Caki2 (cell line): ENCODE measurements around the gene BMP7. TPM values are rescaled to one million over a fixed set of nuclear protein-coding genes. Genes with fewer than 3 reads are reported as not detected.
"Not testable (repeated sequence)": the region's sequence is repeated elsewhere in the genome, so short reads cannot be mapped to it uniquely, and the experiment has no call there.

ENCODE experiments used
- DNase-seq: peaks from one replicate; pipeline ENCODE4 v3.0.0-alpha.2; 2015; ENCODE audit warnings: low read depth
- in situ Hi-C: cut with HindIII; loops from 2 replicates; pipeline ENCODE4 v1.10.0; 2016; ENCODE audit warnings: low sequenced_read_pairs, low pct_unique_long_range_greater_than_20kb, mixed read lengths
- total RNA-seq: library from RNA; depleted of rRNA; stranded (reverse); fragments of >200 nt; shearing (Covaris generic); gene quantifications from 2 replicates; pipeline ENCODE4 v1.2.3, GENCODE V29; 2014; ENCODE audit warnings: low replicate concordance

Gene BMP7
- total RNA-seq, 1 experiment from 2014 or later: 0.24 TPM

- in situ Hi-C loops: no loop called here
- DNase-seq: no peak
Observed at GRCh38 chr20:57241363-57241991, 25.0 kb downstream of the BMP7 start.

DNA sequence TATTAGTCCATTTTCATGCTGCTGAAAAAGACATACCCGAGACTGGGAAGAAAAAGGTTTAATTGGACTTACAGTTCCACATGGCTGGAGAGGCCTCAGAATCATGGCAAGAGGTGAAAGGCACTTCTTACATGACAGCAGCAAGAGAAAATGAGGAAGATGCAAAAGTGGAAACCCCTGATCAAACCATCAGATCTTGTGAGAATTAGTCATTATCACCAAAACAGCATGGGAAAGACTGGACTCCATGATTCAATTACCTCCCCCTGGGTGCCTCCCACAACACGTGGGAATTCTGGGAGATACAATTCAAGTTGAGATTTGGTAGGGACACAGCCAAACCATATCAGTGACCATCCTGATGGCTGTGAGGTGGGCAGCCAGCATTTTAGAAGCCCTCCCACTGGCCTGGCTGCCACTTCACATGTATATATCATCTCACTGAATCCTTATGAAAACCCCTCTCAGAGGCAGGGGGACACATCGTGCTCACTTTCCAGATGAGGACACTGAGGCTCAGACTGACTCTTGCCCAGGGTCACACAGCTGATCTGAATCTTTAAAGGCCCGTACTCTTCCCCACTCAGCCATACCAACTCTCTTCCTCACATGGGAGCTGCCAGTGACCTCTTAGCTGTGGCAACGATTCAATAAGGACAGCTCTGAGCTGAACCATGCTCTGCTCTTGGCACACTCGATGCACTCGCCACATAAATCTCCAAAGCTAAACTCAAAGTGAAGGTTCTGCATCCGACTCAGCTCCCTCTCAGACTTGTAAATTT lies 25.7 kb downstream of the BMP7 start:
- in situ Hi-C loops: no loop called here
- no peak for DNase-seq

- in situ Hi-C loops, DNase-seq: not testable (repeated sequence)
Observed at GRCh38 chr20:57239725-57240124, 26.7 kb downstream of the BMP7 start.

GRCh38 chr20:57239324-57239723 lies 27.1 kb downstream of the BMP7 start:
- DNase-seq, in situ Hi-C loops: not testable (repeated sequence)

- DNase-seq: no peak
- in situ Hi-C loops: no loop called here
Observed at GRCh38 chr20:57238089-57238488, 28.4 kb downstream of the BMP7 start.

GRCh38 chr20:57237585-57237953 lies 28.9 kb downstream of the BMP7 start:
- no peak for DNase-seq
- in situ Hi-C loops: no loop called here

- in situ Hi-C loops: no loop called here
- DNase-seq: no peak
Observed at GRCh38 chr20:57236813-57237584, 29.4 kb downstream of the BMP7 start.

- in situ Hi-C loops: no loop called here
- DNase-seq: no peak
Observed at GRCh38 chr20:57234556-57235251, 31.7 kb downstream of the BMP7 start.

DNA sequence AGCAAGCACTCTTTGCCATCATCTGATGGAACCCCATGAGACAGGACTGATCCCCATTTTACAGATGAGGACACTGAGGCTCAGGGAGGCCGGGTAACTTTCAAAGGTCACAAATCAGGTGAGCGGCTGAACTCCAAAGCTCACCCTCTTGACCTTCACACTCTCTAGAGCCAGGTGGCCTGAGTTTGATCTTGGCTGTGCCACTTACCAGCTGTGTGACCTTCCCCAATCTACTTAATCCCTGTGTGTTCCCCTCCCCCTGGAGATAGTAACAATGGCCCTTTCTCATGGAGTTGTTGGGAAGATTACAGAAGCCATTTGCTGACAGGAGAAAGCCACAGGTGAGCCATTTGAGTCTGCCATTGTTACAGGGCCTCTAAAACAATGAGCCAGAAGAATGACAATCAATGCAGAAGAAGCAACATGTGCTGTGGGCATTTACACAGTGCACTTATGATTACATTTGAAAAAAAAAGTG lies 34.5 kb downstream of the BMP7 start:
- DNase-seq: no peak
- in situ Hi-C loops: no loop called here

DNA sequence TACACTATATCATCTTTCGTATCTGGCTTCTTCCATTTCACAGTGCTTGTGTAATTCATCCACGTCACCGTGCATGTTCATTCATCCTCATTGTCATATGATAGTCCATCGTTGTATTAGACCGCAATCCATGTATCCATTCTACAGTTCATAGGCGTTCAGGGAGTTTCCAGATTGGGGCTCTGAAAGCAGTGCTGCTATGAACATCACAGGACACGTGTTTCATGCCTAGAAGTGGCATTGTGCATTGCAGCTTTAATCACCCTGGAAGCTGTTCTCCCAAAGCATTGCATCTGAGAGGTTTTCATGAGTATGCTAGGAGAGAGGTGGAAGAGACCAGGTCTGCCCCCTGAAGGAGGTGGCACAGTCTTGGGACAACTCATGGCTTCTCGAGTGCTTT lies 35.3 kb downstream of the BMP7 start:
- in situ Hi-C loops: no loop called here
- no peak for DNase-seq

- DNase-seq: no peak
- in situ Hi-C loops: no loop called here
Observed at GRCh38 chr20:57230247-57230646, 36.2 kb downstream of the BMP7 start.

DNA sequence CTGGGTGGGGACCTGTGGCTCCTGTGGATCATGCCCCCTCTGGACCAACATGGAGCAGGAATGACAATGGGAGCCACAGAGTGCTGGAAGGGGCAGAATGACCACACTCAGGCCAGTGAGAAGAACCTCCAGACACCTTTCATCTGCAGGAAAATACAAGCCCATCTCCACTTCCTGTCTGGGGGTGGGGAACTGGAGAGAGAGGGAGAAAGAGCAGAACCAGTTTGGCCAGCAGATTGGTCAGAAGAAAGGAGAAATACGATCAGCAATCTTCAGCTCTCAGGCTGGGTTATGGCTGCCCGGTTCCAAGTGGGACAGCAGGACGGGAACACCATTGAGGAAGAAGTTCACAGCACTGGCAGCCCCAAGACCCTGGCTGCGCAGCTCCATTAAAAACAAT lies 37.0 kb downstream of the BMP7 start:
- in situ Hi-C loops: no loop called here

DNA sequence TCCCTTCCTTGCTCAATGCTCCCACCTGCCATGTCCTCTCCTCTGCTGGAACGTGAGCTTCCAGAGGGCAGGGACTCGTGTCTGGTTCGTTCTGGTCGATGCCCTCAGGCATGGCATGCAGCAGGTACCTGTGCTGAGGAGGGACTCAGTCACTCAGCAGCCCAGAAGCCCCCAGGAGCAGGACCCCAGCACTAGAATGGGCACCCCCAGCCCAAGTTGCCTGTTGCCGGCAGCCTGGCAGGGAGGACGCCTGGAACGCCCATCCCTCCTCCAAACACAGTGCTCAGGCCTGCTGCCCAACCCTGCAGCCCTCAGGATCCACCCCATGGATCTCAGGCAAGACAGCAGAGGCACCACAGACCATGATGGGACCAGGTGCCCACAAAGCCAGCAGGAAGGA lies 40.6 kb downstream of the BMP7 start:
- no peak for DNase-seq

More for the DNA sequence above, 37.0 kb downstream of the BMP7 start:
- DNase-seq: no peak

DNA sequence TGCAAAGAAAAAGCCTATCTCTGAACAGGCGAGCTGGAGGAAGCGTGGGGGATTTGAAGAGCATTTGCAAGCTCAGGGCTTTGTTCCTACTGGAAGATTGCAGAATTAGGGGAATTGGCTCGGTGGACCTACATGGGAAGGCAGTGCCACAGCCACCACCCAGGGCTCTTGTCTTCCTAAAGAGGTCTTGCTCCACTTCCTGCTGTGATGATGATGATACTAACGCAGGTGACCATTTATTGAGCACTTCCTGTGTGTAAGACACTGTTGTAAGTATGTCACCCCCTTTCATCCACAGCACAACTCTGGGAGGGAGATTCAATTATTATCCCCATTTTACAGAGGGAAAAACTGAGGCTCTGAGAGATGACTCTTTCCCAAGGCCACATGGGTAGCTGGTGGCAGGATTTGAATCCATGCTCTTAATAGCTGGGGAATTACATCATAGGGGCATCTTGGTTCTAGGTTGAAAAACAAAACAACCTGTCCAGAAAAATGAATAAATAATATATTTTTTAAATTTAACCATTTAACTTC lies 41.2 kb downstream of the BMP7 start:
- in situ Hi-C loops: no loop called here
- DNase-seq: no peak

More for the DNA sequence above, 40.6 kb downstream of the BMP7 start:
- in situ Hi-C loops: no loop called here

DNA sequence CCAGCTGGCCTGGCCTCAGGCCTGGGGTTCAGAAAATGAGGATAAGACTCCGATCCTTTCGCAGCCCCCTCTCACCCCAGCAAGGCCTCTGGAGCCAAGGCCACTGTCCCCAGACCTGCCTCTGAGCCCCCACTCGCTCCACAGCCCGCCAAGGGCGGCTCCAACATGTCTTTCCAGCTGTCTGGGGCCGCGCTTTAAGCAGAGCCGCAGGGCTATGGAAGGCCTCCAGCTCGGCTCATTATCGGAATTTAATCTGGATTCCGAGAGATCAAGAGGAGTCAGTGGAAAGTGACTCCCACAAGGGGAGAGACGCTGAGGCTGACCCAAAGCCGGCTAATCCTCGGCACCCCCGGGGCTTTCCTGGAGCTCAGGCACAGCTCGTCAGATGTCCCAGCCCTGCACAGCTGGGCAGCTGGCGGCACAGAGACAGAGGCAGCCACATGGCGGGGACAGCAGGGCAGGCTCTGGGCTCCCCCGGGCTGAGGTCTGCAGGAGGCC lies 41.8 kb downstream of the BMP7 start:
- DNase-seq: no peak
- in situ Hi-C loops: no loop called here

GRCh38 chr20:57223648-57224489 lies 42.6 kb downstream of the BMP7 start:
- in situ Hi-C loops: no loop called here

GRCh38 chr20:57222631-57222950 lies 43.9 kb downstream of the BMP7 start:
- in situ Hi-C loops: no loop called here
- no peak for DNase-seq

More at GRCh38 chr20:57223648-57224489, 42.6 kb downstream of the BMP7 start:
- DNase-seq: no peak
